A673 (cell line): Measurements from ENCODE around the gene C1QTNF8. TPM values are rescaled to one million over a fixed set of nuclear protein-coding genes. Genes with fewer than 3 reads are reported as not detected.

Experiments used
- BruUV-seq: library from RNA; stranded (reverse); fragments of 400-500 nt; replicated peaks from 2 replicates; lab custom pipeline; 2021; lab: Mats Ljungman, UMichigan
- CTCF ChIA-PET: fragments of 300-600 bp; sonication (Branson Sonifier 250); formaldehyde crosslinking; loops from one replicate; lab custom pipeline; 2022; ENCODE audit warnings: antibody characterized with exemption; lab: Charles Lee
- POLR2A ChIA-PET: fragments of 300-600 bp; sonication (Branson Sonifier 250); formaldehyde crosslinking; loops from one replicate; lab custom pipeline; 2022; ENCODE audit warnings: antibody characterized with exemption; ENCODE audit not compliant: low non-redundant PET; lab: Charles Lee
- DNase-seq: peaks from one replicate; pipeline ENCODE4 v3.0.0-alpha.2; 2015; ENCODE audit warnings: low spot score
- H3K27ac ChIP-seq: fragments of 200-600 bp; sonication (generic); 2 replicates; pipeline ENCODE4 v1.5.1; 2016; ENCODE audit warnings: mixed run types, low read depth, mild to moderate bottlenecking, mixed read lengths, antibody characterized with exemption, low read length; ENCODE audit not compliant: poor library complexity, severe bottlenecking
- H3K27me3 ChIP-seq: fragments of 200-600 bp; sonication (generic); replicated peaks from 2 replicates; pipeline ENCODE4 v1.6.1; 2017; ENCODE audit warnings: mixed run types, low read depth, mild to moderate bottlenecking, mixed read lengths, antibody characterized with exemption, low read length; ENCODE audit not compliant: insufficient read depth, poor library complexity
- H3K36me3 ChIP-seq: fragments of 200-600 bp; sonication (generic); 2 replicates; pipeline ENCODE4 v1.6.1; 2016; ENCODE audit warnings: mixed run types, mild to moderate bottlenecking, mixed read lengths, antibody characterized with exemption, low read length; ENCODE audit not compliant: insufficient read depth, poor library complexity, severe bottlenecking
- H3K4me1 ChIP-seq: fragments of 200-600 bp; sonication (generic); 2 replicates; pipeline ENCODE4 v1.6.1; 2017; ENCODE audit warnings: mixed run types, mild to moderate bottlenecking, mixed read lengths, antibody characterized with exemption, low read length; ENCODE audit not compliant: insufficient read depth, poor library complexity, severe bottlenecking
- H3K4me3 ChIP-seq: fragments of 200-600 bp; sonication (generic); 2 replicates; pipeline ENCODE4 v1.5.1; 2016; ENCODE audit warnings: low read depth, mixed run types, mild to moderate bottlenecking, mixed read lengths, low read length; ENCODE audit not compliant: poor library complexity, severe bottlenecking
- H3K9me3 ChIP-seq: fragments of 200-600 bp; sonication (generic); 2 replicates; pipeline ENCODE4 v1.6.1; 2016; ENCODE audit warnings: mixed run types, low read depth, mild to moderate bottlenecking, mixed read lengths, antibody characterized with exemption, low read length; ENCODE audit not compliant: poor library complexity, severe bottlenecking
- EZH2 ChIP-seq: fragments of 200-600 bp; sonication (generic); IDR thresholded peaks from 2 replicates; pipeline ENCODE4 v1.6.1; 2017; ENCODE audit warnings: borderline replicate concordance, low read depth, mild to moderate bottlenecking, mixed read lengths, antibody characterized with exemption, low read length; ENCODE audit not compliant: poor library complexity, severe bottlenecking
- intact Hi-C: fragments of 100-400 bp; cut with micrococcal nuclease; formaldehyde crosslinking; loops from one replicate; pipeline ENCODE4 v1.10.0; 2022; ENCODE audit not compliant: unreplicated experiment
- total RNA-seq: library from RNA; stranded (reverse); gene quantifications from 2 replicates; pipeline ENCODE4 v1.2.3, GENCODE V29; 2021
- TF ChIP-seq, protein P1 (sequence below): fragments of 300-800, 200-600 bp; sonication (generic); conservative IDR thresholded peaks from 2 replicates; pipeline ENCODE4 v1.5.1; 2017; ENCODE audit warnings: low read depth, mild to moderate bottlenecking, antibody characterized with exemption, low read length, moderate library complexity, mixed read lengths

The C1QTNF8 gene
- total RNA-seq, 1 experiment from 2014 or later = not detected

DNA sequence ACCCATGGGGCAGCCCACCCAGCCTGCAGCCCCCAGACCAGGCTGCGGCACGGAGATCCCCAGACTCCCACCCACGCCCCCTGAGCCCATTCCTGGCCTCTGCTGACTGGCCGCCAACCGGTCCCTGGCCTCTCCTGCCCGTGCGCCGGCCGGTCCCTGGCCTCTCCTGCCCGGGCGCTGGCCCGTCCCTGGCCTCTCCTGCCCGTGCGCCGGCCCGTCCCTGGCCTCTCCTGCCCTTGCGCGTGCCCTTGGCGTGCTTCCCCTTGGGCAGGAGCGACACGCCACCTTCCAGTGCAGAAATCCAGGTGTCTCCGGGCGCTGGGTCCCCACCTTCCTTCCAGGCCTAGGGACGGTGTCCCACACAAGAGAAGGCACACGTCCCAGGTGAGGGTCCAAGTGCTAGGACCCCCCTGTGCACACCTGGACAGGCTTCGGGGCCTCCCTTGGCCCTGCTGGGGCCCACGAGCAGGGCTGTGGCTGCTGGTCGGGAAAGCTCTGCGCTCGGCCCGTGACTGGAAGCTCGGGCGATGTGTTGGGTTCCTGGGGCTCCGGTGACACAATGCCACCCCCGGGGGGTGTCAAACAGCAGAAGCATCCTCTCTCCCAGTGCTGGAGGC, 35.4 kb upstream of the C1QTNF8 start:
- no peak overlapping the region for H3K4me3 ChIP-seq
- intact Hi-C loops = no loop called here
- POLR2A ChIA-PET = no interaction called here
- CTCF ChIA-PET = no interaction called here
- TF ChIP-seq, protein P1, sequence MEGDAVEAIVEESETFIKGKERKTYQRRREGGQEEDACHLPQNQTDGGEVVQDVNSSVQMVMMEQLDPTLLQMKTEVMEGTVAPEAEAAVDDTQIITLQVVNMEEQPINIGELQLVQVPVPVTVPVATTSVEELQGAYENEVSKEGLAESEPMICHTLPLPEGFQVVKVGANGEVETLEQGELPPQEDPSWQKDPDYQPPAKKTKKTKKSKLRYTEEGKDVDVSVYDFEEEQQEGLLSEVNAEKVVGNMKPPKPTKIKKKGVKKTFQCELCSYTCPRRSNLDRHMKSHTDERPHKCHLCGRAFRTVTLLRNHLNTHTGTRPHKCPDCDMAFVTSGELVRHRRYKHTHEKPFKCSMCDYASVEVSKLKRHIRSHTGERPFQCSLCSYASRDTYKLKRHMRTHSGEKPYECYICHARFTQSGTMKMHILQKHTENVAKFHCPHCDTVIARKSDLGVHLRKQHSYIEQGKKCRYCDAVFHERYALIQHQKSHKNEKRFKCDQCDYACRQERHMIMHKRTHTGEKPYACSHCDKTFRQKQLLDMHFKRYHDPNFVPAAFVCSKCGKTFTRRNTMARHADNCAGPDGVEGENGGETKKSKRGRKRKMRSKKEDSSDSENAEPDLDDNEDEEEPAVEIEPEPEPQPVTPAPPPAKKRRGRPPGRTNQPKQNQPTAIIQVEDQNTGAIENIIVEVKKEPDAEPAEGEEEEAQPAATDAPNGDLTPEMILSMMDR = no peak
- TF ChIP-seq EZH2 = no peak
- no peaks in the 10 kb centered on the region for H3K4me1 ChIP-seq
- BruUV-seq = no TSS peak
- DNase-seq = no peak
- H3K27me3 ChIP-seq = no peaks in the 10 kb centered on the region
- H3K36me3 ChIP-seq = no peaks in the 10 kb centered on the region
- H3K9me3 ChIP-seq = no peaks in the 10 kb centered on the region
- H3K27ac ChIP-seq = no peak overlapping the region

DNA sequence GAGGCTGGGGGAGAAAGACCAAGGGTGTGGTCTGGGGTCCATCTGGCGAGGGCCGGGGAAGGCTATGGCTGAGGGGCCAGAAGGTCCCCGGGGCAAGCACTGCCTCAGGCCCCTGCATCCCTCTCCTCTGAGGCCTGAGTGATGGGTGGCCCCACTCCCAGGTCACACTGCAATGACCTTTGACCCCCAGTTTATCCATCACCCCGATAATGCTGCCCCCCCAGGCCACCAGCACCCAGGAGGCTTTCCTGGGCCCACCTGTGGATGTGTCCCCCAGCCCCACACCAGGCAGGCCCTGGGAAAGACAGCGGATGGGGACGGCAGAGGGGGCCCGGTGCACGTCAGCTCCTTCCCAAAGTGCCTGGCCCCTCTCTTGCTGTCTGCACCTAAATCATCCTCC, 34.3 kb upstream of the C1QTNF8 start:
- Histone ChIP-seq H3K4me1 (peaks cover 6% of the 10 kb centered on the region), H3K27ac (no peak overlapping the region), H3K27me3 (no peaks in the 10 kb centered on the region), H3K4me3 (no peak overlapping the region), H3K9me3 (no peaks in the 10 kb centered on the region), H3K36me3 (no peaks in the 10 kb centered on the region)
- ChIA-PET POLR2A (no interaction called here), CTCF (no interaction called here)
- BruUV-seq = no TSS peak
- DNase-seq = no peak
- TF ChIP-seq, protein P1 = no peak
- no peak for TF ChIP-seq EZH2
- intact Hi-C loops = no loop called here

DNA sequence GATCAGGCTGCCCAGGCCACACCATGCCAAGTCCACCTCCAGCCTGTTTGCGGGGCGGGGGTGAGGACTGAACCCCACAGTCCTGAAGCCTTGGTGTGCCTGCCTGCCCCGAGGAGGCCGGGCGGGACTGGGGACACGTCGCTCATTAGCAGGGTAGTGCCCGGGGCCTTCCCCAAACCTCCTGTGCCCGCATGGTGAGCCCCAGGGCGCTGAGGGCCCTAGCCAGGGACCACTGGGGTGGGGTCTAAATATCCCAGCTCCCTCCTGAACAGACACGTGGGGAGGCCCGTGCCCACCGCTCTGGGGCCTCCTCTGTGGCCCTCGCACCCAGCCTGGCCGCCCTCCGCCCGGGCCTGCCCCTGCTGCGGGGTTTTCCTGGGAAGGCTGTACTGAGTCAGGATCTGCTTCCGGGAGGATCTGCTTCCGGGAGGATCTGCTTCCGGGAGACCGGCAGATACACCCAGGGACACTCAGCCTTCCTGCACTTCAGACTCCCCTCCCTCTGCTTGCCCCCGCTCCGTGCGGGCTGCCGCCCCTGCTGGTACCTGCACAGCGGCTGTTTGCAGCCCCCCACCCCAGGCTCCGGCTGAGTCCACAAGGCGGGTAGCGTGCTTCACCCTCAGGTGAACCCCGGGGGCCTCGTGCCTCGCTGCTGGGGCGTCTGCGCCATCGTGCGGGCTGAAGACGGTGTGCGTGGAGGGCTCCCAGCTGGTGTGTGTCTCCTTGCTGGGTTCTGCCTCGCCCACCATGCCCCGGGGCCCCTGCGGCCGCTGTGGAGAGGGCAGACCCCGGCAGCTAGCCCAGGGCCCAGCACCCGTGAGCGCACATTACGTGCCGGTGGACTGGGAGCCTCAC, 33.3 kb upstream of the C1QTNF8 start:
- no peak for TF ChIP-seq EZH2
- TF ChIP-seq, protein P1 = no peak
- Histone ChIP-seq H3K27me3 (no peaks in the 10 kb centered on the region), H3K36me3 (no peaks in the 10 kb centered on the region), H3K9me3 (no peaks in the 10 kb centered on the region), H3K4me1 (peaks cover 8% of the 10 kb centered on the region), H3K27ac (no peak overlapping the region), H3K4me3 (no peak overlapping the region)
- intact Hi-C loops = no loop called here
- CTCF ChIA-PET = no interaction called here
- BruUV-seq = no TSS peak
- POLR2A ChIA-PET = no interaction called here
- no peak for DNase-seq
